Stimulated activated CD8-positive, alpha-beta memory T cell treated with anti-CD3 and anti-CD28 coated beads, Interleukin-7, amount 100 ng/mL, for 4 hours (primary cell): ENCODE results near the gene DSTN.

Experiments used
- DNase-seq, 2 donors: peaks; one replicate each; pipeline ENCODE4 v3.0.0-alpha.2; 2020; ENCODE audit warnings: low read depth in 2 of 2

DSTN gene

DNA sequence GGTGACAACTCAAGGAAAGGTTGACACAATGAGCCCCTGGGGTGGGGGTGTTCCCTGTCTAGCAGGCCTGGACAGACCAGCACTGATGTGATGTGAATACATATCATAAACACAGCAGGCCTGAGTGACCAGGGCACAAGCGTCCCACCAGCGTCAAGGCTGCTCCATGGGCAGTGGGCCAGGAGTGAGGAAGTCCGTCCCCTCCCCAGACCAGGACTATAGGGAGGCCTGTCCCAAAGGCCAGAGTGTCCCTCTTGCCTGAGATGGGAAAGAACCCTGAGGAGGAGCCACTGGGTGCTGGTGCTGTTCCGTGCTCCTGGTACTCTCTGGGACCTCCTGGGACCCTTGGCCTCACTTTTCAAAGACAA is 67.5 kb downstream of the DSTN start:
- DNase-seq: no peak

DNA sequence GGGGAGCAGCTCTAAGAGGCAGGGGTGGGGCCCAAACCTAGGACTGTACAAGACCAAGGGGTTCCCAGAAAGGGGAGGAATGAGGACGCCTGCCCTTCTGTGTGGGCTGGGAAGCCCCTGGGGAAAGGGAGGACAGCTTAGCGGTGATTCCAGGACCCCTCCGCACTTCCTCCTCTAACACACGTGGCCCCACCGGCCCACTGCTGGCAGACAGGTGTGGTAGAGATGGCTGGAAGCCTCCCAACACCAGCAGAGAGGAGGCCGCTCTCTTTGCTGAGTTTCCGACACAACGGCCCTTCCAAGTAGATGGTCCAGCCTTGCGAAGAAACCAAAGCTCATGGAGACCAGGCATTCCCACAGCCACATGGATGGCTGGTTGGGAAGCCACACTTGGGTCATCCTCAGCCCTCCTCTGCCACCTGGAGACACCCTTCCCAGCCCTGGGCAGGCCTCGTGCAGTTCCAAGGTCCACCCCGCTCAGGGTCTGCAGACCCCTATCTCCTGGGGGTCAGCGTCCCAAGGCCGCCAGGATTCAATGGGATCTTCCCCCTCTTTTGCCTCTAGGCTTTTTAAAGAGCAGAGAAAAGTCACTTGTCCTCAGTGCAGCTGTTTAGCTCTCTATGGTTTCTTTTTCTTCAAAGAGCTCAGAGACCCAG is 68.2 kb downstream of the DSTN start:
- DNase-seq: no peak

DNA sequence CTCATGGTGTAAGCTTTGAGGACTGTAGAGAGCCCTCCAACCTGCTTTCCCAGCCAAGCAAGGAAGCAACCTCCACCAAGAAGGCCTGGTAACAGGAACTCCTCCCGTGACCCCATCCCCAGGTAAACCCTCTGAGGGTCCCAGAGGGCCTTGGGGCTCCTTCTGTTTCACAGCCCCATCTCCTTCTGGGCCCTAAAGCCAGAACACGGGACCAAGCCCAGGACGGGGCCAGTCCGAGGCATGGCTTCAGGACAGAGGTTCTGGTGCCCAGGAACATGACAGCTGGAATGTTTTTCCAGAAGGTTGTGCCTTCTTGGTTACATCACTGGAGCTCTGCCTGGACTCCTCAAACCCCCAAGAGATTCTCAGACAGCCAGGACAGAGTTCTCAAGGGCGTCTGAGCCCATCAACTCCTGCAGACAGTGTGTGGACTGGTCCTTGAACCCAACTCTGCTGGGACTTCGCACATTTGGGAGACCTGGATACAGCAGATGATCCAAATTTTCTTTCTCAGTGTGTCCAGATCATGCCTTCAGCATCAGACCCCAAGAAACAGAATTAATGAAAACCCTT is 69.0 kb downstream of the DSTN start:
- no peak for DNase-seq

DNA sequence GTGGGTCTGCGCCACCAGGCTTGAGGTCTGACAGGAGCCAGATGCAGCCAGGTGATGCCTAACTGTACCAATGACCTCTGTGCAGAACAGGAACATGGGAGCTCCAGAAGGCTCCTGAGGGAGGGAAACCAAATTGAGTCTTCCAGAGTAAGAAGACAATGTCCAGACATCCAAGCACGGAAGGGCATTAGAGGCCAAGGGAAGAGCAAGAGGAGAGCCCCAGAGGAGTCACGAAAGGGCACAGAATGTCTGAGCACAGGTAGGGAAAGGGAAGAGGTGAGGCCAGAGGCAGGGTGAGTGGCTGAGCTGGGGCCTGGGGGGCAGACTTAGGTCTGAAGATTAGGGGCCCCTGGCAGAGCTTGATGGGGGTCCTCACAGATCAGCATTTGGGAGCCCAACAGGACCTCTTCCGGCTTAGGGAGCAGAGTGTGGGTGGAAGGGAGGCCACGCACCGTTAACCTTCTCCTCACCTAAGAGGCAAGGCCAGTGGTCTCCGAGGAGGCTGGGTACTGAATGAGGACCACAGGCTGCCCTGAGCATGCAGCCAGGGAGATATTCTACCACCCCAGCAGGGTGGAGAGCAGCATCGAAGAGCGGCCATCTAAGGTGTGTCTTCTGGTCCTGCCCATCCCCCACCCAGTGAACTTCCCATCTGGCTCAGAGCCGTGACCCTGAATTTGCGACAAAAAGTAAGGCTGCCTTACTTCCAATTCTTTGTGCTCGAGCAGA is 70.4 kb downstream of the DSTN start:
- DNase-seq: no peak

DNA sequence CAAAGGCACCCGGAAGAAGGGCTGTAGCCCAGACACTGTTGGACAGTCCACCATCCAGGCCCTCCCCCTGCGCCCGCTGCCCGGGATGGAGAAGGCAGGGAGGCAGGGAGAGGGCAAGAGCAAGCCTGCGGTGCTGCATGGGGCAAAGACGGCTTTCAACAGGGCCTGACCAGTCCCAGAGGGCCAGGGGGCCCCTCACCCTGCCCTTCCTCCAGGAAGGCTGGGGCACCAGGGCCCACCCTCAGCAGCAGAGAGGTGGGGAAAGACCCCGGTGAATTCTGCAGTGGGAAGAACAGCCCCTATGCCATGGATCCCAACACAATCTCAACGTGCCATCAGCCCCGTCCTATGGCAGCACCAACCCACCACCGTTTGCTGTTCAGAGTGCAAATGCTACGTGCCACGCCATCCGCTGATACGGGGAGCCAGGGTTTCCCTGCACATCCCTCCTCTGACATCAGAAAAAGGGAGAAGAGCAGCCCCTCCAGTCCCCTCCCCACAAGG is 71.1 kb downstream of the DSTN start:
- DNase-seq: no peak

DNA sequence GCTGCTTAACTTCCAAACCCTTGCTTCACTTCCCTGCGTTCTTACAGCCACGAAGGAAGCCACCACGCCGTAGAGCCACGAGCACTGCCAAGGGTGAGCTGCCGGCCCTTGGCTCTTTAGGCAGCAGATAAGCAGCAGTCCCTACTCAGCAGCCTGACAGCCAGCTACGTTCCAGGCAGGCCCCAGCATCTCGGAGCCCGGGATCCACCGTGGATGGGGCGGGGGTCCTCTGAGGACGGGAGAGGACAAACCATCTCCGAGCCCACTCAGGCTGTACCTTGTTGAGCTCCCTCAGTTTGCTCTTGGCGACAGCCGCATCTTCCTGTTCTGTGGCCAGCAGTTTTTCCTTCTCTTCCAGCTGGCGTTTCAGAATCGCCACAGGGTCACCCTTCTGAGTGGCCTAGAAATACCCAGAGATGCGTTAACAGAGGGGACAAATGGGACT is 71.7 kb downstream of the DSTN start:
- no peak for DNase-seq

DNA sequence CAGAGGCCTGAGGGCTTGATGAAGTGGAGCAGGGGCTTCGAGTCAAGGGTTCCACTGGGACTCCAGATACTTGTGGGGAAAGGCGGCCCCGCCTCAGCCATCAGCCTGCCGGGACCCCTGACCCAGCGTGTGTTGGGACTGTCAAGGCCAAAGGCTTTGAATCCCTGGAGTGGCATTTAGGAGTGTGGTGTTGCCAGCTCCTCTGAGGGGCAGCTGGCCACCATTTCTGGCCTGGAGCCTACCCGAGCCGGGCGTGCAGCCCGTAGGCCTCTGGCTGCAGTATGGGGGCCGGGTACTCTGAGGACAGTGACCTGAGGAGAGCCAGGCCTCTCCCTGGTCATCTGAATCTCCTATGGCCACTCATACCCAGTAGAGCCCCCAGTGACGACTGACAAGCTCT is 72.1 kb downstream of the DSTN start:
- no peak for DNase-seq

DNA sequence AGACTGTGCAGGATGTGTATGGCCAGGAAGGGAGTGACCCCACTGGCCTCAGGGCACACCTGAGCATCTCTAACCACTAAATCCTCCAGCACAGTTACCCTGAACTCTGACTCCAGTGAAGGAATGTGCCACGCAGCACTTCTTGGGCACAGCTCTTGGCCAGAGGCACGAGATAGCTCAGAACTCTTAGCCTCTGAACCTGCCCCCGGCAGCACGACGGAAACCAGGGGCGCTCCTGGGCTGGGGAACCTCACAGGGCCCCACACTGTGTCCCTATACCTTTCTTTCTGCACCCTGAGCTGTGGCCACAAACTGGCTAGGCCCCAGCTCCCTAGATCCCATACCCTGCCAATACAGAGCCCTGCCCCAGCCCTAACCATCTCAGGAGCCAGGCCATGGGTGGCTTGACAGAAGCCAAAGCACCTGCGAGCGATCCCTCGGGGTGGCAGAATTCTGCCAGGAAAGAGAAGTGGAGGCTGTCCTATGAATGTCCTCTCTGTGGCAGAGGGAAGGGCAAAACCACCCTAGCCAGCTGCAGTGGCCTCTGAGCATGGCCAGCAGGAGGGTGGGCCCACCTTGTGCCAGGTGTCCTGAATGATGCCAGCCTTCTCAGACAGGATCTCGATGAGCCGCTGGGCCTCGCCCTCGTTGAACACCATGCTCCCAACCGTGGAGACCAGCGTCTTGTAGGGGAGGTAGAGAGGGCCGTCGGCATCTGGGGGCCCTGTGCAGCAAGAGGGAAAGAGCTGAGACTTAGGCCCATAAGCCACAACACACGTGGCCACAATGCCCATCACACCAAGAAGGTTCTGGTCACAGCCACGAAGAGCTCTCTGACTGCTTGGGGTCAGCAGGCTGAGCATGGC is 72.8 kb downstream of the DSTN start:
- no peak for DNase-seq

DNA sequence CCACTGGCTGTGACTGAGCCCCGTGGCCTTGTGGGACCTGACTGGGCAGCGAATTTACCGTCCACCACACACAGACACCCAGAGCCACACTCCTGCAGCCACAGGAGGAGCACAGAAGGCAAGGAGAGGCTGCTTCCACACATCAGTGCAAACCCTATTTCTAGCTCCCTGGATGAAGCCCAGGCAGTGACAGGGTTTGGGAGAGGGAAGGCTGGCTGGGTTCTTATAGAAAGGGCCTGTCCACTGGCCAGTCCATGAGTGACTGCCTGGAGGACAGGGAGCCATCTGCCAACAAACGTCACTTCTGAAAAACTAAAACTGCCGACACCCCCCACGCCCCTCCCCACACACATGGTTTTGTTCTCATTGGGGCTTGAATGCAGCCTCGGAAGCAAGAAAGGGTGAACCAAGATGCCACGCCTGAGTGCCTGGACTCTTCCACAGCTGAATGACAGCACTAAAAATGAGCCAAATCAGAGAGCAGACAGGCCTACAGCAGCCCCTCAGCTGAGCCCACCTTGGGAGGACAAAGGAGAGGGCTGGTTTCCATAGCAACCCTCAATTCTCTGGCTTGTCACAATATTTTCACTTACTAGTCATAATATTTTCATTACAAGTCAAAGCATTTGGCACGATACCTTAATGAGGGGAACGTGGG is 73.8 kb downstream of the DSTN start:
- DNase-seq: no peak

DNA sequence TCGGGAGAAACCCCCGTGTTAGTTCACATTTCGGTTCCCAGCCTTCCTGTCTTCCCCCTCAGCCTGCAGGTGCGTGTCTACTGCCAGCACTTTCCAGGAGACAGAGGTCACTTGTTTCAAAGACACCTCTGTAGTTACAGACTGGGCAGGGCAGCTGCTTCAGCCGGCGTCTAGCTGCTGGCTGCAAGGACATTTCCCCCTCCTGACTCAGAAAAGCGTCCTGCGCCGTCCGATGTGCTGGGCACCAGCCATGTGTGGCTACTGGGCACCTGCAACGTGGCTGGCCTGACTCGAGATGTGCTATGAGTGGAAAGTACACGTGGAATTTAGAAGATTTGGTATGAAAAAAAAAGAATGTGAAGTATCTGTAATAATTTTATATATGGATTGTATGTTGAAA is 74.6 kb downstream of the DSTN start:
- no peak for DNase-seq

DNA sequence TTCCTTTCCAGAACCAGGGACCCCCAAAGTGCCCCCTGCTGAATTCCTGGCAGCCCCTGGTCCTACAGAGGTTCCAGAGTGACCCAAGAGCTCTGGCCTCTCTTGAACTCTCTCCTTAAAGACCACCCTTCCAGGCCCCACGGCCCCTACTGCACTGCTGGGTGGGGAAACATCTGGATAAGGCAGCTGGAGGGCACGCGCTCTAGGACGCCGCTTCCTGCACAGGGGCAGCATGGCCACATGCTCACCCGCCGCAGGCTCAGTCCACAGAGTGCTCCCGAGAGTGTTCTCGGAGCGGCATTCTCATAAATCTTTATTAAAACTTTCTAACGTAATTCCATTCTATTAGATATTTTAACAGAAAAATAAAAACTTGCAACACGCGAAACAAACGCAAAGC is 75.1 kb downstream of the DSTN start:
- DNase-seq: no peak

DNA sequence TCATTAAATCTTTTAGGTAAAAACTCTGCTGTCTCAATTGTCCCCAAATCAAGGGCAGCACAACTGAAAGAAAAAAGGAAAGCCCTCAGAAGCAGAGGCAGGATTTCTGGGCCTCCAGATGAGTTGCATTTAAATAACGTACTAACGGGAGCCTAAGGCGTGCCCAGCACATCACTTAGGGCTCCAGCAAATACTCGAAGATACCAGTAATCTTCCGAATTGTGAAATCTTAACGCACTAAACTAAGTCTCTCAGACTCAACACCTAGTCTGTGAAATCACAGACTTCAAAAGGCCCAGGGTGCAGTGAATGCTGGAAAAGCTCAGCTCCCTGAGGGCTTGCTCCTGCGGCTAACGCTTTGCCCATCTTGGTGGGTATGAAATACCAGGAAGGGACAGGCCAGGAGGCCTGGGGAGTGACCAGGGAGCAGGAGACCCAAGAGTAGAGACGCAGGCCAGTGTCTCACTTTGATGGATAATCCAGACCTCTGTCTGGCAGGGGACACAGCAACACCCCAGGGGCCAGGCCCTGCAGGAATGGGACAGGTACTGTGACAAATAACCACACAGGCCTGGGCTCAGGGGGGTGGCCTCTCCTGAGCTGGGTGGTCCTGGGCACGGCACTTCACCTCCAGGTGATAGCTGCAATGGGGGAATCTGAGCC is 75.8 kb downstream of the DSTN start:
- no peak for DNase-seq

DNA sequence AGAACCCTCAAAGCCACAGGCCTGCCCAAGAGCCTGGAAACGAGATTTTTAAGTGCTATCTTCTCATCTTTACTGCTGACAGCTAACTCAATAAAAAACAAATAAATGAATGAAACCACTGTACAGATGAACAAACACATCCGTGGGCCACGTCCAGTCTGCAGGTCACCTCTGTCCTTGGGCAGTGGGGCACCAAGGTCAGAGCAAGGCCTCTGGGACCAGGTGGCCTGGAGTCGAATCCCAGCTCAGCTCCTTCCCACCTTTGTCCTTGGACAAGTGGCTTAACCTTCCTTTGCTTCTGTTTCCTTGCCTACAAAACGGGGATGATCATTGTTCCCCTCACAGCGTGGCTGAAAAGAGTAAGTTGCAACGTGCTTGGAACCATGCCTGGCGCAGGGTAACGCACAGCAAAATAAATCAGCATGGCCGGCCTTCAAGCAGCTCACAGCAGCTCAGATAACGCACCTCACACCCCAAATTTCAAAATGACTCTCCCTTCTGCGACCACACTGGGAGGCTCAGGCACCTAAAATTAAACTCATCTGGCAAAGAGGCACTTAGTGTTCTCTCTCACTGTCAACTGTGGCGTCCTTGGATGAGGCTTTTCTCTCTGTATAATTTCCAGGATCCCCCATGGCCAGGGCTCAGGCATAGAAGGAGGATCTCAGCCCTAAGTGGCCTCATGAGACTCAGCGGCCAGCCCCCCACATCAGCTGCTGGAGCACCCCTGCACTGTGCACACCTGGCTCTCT is 76.5 kb downstream of the DSTN start:
- DNase-seq: no peak

DNA sequence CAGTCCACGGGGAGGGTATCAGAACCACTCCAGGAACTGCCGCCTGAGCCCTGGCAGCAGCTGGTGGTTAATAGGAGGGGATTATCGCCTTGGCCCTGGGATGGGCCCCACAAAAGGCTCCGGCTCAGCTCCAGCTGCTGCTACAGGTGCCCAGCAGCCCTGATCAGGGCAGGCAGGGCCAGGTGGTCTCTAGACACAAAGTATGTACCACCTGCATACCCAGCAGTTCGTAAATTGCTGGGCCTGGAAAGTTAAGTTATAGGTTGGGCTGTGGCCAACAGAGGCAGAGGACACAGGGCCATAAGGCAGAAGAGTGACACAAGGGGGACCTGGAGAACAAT is 77.1 kb downstream of the DSTN start:
- DNase-seq: no peak

DNA sequence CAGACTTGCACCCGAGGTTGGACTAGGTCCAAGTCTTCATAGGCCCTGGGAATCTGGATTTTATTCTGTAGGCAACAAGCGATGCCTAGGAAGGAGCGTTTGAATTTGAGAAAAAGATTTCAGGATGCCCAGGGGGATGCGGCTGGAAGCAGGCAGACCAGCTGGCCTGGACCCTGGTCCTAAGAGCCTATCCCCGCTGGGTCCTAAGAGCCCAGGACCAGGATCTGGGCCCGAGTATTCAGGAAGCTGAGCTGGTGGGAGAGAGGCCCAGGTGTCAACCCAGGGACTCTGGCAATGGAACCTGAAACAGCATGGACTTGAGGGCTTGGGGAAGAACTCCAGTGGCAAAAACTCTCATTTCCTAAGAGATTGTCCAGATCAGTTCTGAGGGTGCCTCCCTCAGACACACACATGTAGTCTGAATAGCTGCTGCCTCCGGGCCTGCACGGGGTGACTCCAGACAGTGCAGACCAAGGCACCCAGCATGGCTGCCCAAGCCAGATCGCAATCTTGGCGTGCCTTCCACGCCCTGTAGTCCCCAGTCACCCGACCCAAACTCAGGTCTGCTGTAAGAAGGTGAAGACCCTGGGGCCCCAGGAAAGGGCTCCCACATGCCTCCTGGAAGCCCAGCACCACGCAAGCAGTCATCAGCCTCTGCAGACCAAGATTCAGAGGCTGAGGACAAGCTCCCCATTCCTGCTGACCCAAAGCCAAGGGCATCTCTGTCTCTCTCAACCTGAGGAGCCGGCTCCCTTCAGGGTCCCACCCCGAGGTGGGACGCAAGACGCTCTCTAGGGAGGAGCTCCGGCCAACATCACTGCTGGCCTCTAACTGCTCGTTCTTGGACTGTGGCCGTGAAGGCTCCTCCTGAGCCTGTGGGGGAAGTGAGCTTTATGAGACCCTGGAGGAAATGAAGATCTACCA is 77.8 kb downstream of the DSTN start:
- no peak for DNase-seq

DNA sequence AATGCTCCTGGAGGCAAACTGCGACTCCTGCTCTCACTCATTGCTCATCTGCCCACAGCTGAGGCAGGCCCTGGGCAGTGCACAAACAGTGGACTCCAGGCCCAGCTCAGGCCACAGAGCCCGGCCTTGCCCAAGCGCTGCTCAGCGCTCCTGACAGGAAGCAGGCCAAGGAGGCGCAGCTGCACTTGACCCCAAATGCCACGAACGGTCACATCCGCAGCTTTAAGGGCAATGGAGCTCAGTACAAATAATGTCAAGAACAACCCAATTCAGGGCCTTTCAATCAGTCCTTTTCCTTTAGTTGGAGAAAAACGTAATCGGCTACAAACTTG is 78.4 kb downstream of the DSTN start:
- no peak for DNase-seq

DNA sequence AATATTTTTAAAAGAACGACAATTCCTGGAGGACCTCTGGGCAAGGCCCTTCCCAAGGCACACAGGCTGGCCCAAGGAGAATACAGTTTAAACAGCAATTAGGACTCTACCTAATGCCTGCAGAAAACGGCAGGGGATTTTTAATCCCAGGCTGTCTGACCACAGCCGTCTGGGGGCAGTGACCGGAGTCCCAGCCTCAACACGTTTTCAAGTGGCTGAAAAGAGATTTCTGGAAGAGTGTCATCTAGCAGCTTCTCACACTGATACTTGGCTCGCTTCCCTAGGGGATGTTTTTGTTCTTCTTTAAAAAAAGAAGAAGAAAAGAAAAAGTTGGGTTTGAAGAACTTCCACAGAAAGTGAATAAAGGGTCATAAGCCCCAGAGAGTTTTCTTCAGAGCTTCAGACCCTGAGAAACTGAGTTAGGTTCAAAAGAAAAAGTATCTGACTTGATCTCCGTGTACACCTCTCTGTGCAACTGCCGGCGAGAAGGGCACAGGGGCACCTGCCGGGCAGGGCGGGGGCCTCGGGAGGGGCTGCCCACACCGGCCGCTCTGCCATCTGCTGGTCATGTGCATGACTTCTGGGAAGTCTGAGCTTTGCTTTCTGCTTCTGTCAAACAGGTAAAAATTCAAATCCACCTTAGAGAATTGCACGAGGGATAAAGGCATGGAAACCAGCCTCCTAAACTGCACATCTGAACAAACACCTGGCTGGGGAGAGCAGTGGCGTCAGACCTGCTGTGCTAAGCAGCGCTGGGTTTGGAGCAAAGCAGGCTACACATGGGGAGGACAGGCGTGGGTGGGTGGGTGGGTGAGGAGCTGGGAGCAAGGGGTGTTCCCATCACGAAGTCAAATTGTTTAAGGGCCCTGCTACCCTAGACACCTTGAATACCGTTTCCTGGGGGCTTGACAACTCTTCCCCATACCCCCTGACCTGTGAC is 79.2 kb downstream of the DSTN start:
- DNase-seq: peak; percentile 3 to 10
